IPS DF 6.9 (cell line): ENCODE results near the gene PLPP6.

Experiments
- DNase-seq: peaks from one replicate; pipeline ENCODE4 v3.0.0-alpha.2; 2013; ENCODE audit warnings: low read depth, low spot score
- H3K27ac ChIP-seq: one replicate; pipeline ENCODE4 v1.5.1; 2013; ENCODE audit warnings: low read length, control low read depth
- H3K27me3 ChIP-seq: 2 replicates; pipeline ENCODE4 v1.6.1; 2013; ENCODE audit warnings: mild to moderate bottlenecking, low read length; ENCODE audit not compliant: control insufficient read depth, insufficient read depth
- H3K36me3 ChIP-seq: 2 replicates; pipeline ENCODE4 v1.6.1; 2013; ENCODE audit warnings: low read length; ENCODE audit not compliant: control insufficient read depth, insufficient read depth
- H3K4me1 ChIP-seq: 2 replicates; pipeline ENCODE4 v1.6.1; 2013; ENCODE audit warnings: low read length; ENCODE audit not compliant: control insufficient read depth, insufficient read depth
- H3K4me3 ChIP-seq: 2 replicates; pipeline ENCODE4 v1.5.1; 2013; ENCODE audit warnings: mild to moderate bottlenecking, low read length
- H3K9me3 ChIP-seq: 2 replicates; pipeline ENCODE4 v1.6.1; 2013; ENCODE audit warnings: low read length, inconsistent platforms; ENCODE audit not compliant: control insufficient read depth, insufficient read depth
- WGBS: extraction: QIAGEN DNeasy Blood & Tissue Kit; methylation state at CpG from one replicate; pipeline ENCODE4 v1.1.7; 2013; ENCODE audit warnings: mixed read lengths, missing lambda C conversion rate; ENCODE audit not compliant: insufficient read length, insufficient coverage; 5-methylcytosine and 5-hydroxymethylcytosine counted together

PLPP6 gene

DNA sequence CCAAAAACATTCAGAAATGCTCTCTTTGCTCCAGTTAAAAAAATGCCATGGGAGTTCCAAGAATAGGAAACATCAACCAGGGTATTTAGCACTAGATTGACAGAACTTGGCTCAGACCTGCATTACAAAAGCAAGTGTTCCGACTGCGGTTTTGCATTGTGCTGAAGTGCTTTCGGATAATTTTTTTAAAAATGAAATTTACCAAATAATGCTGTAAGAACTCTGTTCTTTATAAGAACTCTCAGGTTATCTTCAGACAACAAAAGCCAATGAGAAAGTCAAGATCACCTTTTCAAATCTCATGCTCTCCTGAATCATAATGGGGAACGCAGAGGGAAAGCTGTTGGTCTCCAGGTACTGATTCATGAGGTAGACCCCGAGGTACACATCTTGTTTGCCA, 483 bp upstream of the PLPP6 start:
- WGBS: no CpG with 5 or more reads among the region's 5 CpGs
- no peaks in the 10 kb centered on the region for H3K27me3 ChIP-seq

DNA sequence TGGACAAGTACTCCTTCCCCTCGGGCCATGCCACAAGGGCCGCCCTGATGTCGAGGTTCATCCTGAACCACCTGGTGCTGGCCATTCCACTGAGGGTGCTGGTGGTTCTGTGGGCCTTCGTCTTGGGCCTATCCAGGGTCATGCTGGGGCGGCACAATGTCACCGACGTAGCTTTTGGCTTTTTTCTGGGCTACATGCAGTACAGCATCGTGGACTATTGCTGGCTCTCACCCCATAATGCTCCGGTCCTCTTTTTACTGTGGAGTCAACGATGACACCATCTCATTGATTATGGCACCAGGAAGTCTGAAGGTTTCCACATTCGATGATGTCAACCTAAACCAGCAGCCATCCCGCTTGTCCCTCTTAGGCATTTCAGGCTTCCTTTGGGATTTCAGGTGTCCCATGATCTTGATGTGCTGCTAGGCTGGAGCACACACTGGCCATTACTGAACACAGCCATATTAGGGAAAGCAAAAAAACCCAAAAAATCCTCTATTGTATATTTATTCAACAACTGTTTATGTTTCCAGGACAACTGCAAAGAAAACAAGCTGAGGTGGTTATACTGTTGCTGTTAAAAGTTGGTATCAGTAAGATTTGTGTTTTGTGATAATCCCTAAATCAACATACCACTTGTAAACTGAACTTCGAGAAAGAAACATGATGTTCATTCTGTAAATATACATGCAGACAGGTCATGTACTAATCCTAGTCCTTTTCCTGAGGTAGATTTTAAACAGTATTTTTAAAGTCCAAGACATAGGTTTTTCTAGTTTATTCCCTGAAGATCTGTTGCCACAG, 1.1 kb downstream of the PLPP6 start:
- H3K4me3 ChIP-seq: peak overlapping the region; percentile 89; the same call in 1 of the 2 replicates
- H3K27me3 ChIP-seq: no peaks in the 10 kb centered on the region
- no peaks in the 10 kb centered on the region for H3K36me3 ChIP-seq
- DNase-seq: no peak
- no CpG with 5 or more reads among the region's 13 CpGs for WGBS
- H3K27ac ChIP-seq: no peak overlapping the region
- H3K9me3 ChIP-seq: no peaks in the 10 kb centered on the region
- peaks cover 3% of the 10 kb centered on the region; the same call in 1 of the 2 replicates for H3K4me1 ChIP-seq

More for the DNA sequence above, 483 bp upstream of the PLPP6 start:
- no peaks in the 10 kb centered on the region for H3K9me3 ChIP-seq
- DNase-seq: no peak
- no peak overlapping the region for H3K27ac ChIP-seq
- H3K36me3 ChIP-seq: no peaks in the 10 kb centered on the region
- peaks cover 3% of the 10 kb centered on the region; the same call in 1 of the 2 replicates for H3K4me1 ChIP-seq
- peak overlapping the region; percentile 89; the same call in 1 of the 2 replicates for H3K4me3 ChIP-seq

DNA sequence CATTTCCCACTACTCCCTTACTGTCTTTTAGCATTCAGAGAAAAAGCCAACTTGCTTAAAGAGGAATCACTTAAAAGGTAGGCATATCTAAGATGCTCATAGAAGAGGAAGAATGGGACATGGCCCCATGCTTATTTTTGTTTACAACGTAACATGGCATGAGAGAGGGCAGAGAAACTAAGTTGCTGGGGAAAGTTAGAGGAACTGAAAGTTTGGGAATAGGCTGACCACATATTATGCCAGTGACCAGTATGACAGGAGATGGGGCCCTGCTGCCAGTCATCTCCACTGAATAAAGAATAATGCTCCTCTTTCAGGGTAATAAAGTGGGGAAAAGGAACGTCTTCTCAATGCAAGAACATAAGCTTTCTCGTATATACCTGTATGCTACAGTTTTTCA, 1.9 kb downstream of the PLPP6 start:
- WGBS: no CpG with 5 or more reads among the region's 3 CpGs
- Histone ChIP-seq H3K4me3 (no peak overlapping the region), H3K4me1 (peaks cover 3% of the 10 kb centered on the region; the same call in 1 of the 2 replicates), H3K27me3 (no peaks in the 10 kb centered on the region), H3K27ac (no peak overlapping the region), H3K9me3 (no peaks in the 10 kb centered on the region), H3K36me3 (no peaks in the 10 kb centered on the region)
- DNase-seq: no peak

DNA sequence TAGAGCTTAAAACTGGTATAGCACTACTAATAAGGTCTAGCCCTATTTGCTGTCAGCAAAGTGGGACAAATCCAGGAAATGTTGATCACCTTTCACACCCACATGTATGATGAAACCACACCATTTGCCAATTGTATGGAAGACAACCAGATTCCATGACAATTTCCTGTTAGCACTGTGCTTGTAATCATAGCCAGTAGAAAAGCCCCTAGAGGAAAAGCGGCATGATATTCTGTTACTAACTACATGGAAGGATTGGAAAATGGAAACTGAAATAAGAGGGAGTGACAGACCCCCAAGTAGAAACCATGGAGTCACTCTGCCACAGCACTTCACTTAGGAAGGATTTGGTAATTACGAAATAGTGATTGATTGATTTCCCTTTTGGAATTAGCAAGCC, 3.3 kb downstream of the PLPP6 start:
- Histone ChIP-seq H3K27ac (no peak overlapping the region), H3K9me3 (no peaks in the 10 kb centered on the region), H3K4me1 (peaks cover 3% of the 10 kb centered on the region; the same call in 1 of the 2 replicates), H3K4me3 (no peak overlapping the region), H3K36me3 (no peaks in the 10 kb centered on the region), H3K27me3 (no peaks in the 10 kb centered on the region)
- WGBS: no CpG with 5 or more reads among the region's 2 CpGs
- DNase-seq: no peak

DNA sequence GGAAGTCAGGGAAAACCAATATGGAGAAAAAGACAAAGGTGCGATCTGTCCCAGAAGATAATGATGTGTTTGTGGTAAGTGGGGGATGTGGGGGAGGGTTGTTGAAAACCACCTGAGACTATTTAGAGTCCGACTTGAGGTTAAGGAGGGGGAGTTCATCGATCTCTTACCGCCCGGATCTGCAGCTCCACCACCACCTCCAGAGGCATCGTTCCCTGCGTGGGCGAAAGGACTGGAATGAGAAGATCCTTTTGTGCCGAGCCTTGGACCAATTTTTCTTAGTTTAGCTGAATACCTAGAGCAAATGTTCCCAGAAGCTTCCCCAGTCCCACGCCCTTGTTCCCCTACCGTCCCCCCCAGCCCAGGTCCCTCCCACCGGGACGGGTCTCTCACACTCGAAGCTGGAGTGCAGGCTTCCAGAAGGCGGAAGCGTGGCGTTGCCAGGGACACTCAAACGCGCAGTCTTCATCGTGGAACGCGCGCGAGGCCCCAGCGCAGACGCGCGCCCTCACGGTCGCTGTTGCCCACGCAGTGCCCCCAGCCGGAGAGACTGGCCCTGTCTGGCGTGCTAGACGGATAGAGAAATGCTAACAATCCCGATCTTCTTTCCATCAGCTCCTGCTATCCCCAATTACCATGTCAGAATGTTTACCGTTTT, 4.1 kb downstream of the PLPP6 start, which contains the start of gene SPATA6L:
TSS of gene SPATA6L (minus strand) at position 439 of the 658 bp plus-strand sequence. CDS start at position 209, 230 bp downstream.
- no peaks in the 10 kb centered on the region for H3K27me3 ChIP-seq

DNA sequence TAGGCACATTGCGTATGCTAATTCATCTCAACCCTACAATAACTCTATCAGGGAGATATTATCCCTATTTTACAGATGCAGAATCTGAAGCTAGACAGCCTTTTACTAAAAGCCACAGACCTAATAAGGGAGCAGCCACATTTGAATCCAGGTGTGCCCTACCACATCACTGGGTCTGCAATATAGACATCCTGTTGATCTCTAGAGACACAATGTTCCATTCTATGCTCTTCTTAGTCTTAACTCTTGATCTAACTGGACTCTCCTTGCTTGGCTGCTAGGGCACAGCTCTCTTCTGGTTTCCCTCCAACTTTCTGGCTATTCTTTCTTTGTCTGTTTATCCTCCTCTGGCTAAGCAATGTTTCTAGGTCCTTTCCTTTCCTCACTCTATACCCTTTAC, 5.6 kb downstream of the PLPP6 start:
- Histone ChIP-seq H3K4me3 (no peak overlapping the region), H3K27me3 (no peaks in the 10 kb centered on the region), H3K9me3 (no peaks in the 10 kb centered on the region), H3K27ac (no peak overlapping the region), H3K4me1 (peaks cover 3% of the 10 kb centered on the region; the same call in 1 of the 2 replicates), H3K36me3 (no peaks in the 10 kb centered on the region)
- WGBS: no CpG with 5 or more reads among the region's 1 CpG
- DNase-seq: no peak

More for the DNA sequence above, 4.1 kb downstream of the PLPP6 start, which contains the start of gene SPATA6L:
- DNase-seq: no peak
- H3K9me3 ChIP-seq: no peaks in the 10 kb centered on the region
- H3K27ac ChIP-seq: no peak within 1 kb of the TSS
- no CpG with 5 or more reads among the region's 36 CpGs for WGBS
- H3K4me1 ChIP-seq: peaks cover 3% of the 10 kb centered on the region; the same call in 1 of the 2 replicates
- no peaks in the 10 kb centered on the region for H3K36me3 ChIP-seq
- peak within 1 kb of the TSS; percentile 29; the same call in 1 of the 2 replicates for H3K4me3 ChIP-seq

DNA sequence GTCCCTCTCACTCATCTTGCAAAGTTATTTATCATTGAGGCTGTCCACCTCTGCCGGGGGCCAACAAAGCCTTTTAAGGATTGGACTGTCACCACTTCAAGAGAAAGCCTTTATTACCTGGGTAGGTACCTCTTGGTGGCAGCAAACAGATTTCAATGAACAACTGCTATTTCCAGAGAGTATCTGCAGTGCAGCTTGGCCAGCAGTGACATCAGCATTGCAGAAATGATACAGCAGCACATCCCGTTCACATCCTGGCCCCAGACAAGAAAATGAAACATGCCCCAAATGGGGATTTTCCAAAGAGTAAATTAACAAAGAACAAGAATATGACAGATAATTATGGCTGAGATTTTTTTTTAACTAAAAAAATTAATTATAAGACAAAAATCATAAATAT, 6.5 kb downstream of the PLPP6 start:
- no peak overlapping the region for H3K27ac ChIP-seq

DNA sequence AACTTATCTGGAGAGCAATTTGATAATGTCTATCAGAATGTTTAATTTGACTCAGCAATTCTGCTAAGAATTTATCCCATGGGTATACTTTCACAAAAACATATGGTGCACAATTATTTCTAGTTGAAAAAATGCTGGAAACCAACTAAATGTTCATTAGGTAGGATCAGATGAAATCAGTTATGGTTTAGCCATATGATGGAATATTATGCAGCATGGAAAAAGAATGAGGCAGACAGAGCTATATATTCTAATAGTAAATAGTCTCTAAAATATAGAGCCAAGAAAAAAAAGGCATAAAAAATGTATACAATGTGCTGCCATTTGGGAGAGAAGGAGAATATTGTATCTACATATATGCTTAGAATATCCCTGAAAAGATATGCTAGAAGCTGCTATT, 7.8 kb downstream of the PLPP6 start:
- Histone ChIP-seq H3K4me1 (no peaks in the 10 kb centered on the region; the same call in 1 of the 2 replicates), H3K27ac (no peak overlapping the region)
- no peak for DNase-seq

More for the DNA sequence above, 6.5 kb downstream of the PLPP6 start:
- Histone ChIP-seq H3K27me3 (no peaks in the 10 kb centered on the region), H3K36me3 (no peaks in the 10 kb centered on the region), H3K9me3 (no peaks in the 10 kb centered on the region), H3K4me3 (no peak overlapping the region), H3K4me1 (no peaks in the 10 kb centered on the region; the same call in none of the 2 replicates)
- no CpG with 5 or more reads among the region's 2 CpGs for WGBS
- DNase-seq: no peak

DNA sequence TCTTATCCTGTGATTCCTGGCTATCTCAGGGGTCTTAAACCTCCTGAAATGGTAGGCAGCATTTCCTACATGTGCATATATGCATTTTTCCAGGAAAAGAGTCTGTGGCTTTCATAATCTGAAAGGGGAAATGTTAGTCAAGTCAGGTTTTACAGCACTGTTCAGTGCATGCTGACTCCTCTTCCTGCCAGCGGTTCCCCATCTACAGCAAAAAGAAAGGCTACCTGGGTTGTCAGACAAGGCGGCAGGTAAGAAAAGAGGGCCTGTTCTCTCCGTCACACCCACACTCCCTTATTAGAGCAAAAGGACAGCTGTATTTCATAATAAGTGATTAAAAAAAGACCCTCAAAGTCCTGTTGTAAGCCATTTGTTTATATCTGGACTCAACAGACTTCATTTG, 8.5 kb downstream of the PLPP6 start:
- H3K27ac ChIP-seq: no peak overlapping the region
- no peaks in the 10 kb centered on the region for H3K27me3 ChIP-seq
- H3K36me3 ChIP-seq: no peaks in the 10 kb centered on the region
- no peak overlapping the region for H3K4me3 ChIP-seq
- no peaks in the 10 kb centered on the region for H3K9me3 ChIP-seq
- no peaks in the 10 kb centered on the region; the same call in 1 of the 2 replicates for H3K4me1 ChIP-seq
- no CpG with 5 or more reads among the region's 3 CpGs for WGBS
- no peak for DNase-seq

More for the DNA sequence above, 7.8 kb downstream of the PLPP6 start:
- no peak overlapping the region for H3K4me3 ChIP-seq
- no peaks in the 10 kb centered on the region for H3K27me3 ChIP-seq
- no peaks in the 10 kb centered on the region for H3K9me3 ChIP-seq
- H3K36me3 ChIP-seq: no peaks in the 10 kb centered on the region

DNA sequence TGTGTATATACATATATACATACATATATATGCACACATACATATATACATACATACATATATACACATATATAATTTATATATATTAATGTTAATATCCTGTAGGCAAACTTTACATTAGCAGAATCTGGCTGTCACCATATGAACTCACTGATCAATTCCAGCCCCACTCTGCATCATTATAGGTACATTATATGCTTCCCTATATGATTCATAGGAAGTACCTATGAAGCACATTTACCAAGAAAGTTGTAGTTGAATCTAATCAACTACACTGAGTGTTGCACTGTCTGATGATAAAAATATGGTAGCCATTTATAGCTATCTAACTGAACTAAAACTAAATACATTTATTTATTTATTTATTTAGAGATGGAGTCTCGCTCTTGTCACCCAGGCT, 9.6 kb downstream of the PLPP6 start:
- Histone ChIP-seq H3K36me3 (no peaks in the 10 kb centered on the region), H3K27me3 (no peaks in the 10 kb centered on the region), H3K4me1 (no peaks in the 10 kb centered on the region; the same call in 1 of the 2 replicates), H3K4me3 (no peak overlapping the region), H3K9me3 (no peaks in the 10 kb centered on the region), H3K27ac (no peak overlapping the region)
- no CpG with 5 or more reads among the region's 1 CpG for WGBS
- no peak for DNase-seq
